AG04449 (cell line): ENCODE measurements around the gene PARP3.

Source experiments
- CTCF ChIA-PET: fragments of 350-600 bp; formaldehyde crosslinking; extraction: SDS; loops from one replicate; lab custom pipeline; 2021; ENCODE audit warnings: antibody characterized with exemption; lab: Yijun Ruan, JAX
- POLR2A ChIA-PET: fragments of 400-600, 350-600 bp; formaldehyde crosslinking; extraction: SDS; loops from one replicate; lab custom pipeline; 2020; ENCODE audit warnings: antibody characterized with exemption, inconsistent platforms; lab: Yijun Ruan, JAX
- DNase-seq: peaks from one replicate; pipeline ENCODE4 v3.0.0-alpha.2; 2010; ENCODE audit warnings: low read depth, low spot score
- H3K4me3 ChIP-seq: 2 replicates; pipeline ENCODE4 v1.5.1; 2011; ENCODE audit warnings: low read depth, mild to moderate bottlenecking, control low read depth, low read length
- CTCF ChIP-seq: IDR thresholded peaks from one replicate; pipeline ENCODE4 v1.5.1; 2011; ENCODE audit warnings: mild to moderate bottlenecking, moderate library complexity, low read length, control low read depth, inconsistent platforms; ENCODE audit not compliant: insufficient read depth; ENCODE audit errors: missing control alignments

The PARP3 gene

GRCh38 chr3:51934139-51934850 is 7.9 kb upstream of the PARP3 start:
- no peak for TF ChIP-seq CTCF
- H3K4me3 ChIP-seq, result no peak overlapping the region
- no peak for DNase-seq
- POLR2A ChIA-PET, result no interaction called here
- CTCF ChIA-PET, result no interaction called here

GRCh38 chr3:51934991-51935885 is 6.9 kb upstream of the PARP3 start:
- POLR2A ChIA-PET, result no interaction called here
- CTCF ChIA-PET, result interaction anchor here (1.0 kb wide), 1 partner anchor 70 kb away, joined by 3 read pairs; no protein-coding TSS in a partner anchor
- H3K4me3 ChIP-seq, result no peak overlapping the region
- no peak for DNase-seq
- TF ChIP-seq CTCF, result no peak

- TF ChIP-seq CTCF, result no peak
- POLR2A ChIA-PET, result no interaction called here
- no peak overlapping the region for H3K4me3 ChIP-seq
- CTCF ChIA-PET, result interaction anchor here (1.0 to 1.4 kb wide), 2 partner anchors 38 to 69 kb away, joined by 3 read pairs; partner anchors contain the start of gene ABHD14B
- DNase-seq, result no peak
These were observed 6.0 kb upstream of the PARP3 start for GRCh38 chr3:51935886-51936755.

GRCh38 chr3:51937014-51937413 is 5.1 kb upstream of the PARP3 start:
- POLR2A ChIA-PET, result no interaction called here
- no peak for TF ChIP-seq CTCF
- no peak for DNase-seq
- CTCF ChIA-PET, result interaction anchor here (1.4 kb wide), 1 partner anchor 37 kb away, joined by 3 read pairs; the partner anchor contains the start of gene ABHD14B
- H3K4me3 ChIP-seq, result no peak overlapping the region

- H3K4me3 ChIP-seq, result no peak overlapping the region
- ChIA-PET POLR2A (no interaction called here), CTCF (interaction anchor here (1.5 kb wide), 1 partner anchor 37 kb away, joined by 7 read pairs; the partner anchor contains the start of genes ABHD14A and ABHD14B)
- no peak for DNase-seq
- no peak for TF ChIP-seq CTCF
These were observed 4.3 kb upstream of the PARP3 start for GRCh38 chr3:51937611-51938450.
